H4 (cell line): ENCODE data around the gene SUSD3. TPM values are rescaled to one million over a fixed set of nuclear protein-coding genes. Genes with fewer than 3 reads are reported as not detected.

ENCODE experiments used
- DNase-seq: peaks from one replicate; pipeline ENCODE4 v3.0.0-alpha.2; 2015; ENCODE audit warnings: low spot score
- total RNA-seq: library from RNA; depleted of rRNA; stranded (reverse); fragments of >200 nt; shearing (Covaris generic); gene quantifications from 2 replicates; pipeline ENCODE4 v1.2.3, GENCODE V29; 2014

Gene SUSD3
- total RNA-seq, 1 experiment from 2014 or later: not detected

DNA sequence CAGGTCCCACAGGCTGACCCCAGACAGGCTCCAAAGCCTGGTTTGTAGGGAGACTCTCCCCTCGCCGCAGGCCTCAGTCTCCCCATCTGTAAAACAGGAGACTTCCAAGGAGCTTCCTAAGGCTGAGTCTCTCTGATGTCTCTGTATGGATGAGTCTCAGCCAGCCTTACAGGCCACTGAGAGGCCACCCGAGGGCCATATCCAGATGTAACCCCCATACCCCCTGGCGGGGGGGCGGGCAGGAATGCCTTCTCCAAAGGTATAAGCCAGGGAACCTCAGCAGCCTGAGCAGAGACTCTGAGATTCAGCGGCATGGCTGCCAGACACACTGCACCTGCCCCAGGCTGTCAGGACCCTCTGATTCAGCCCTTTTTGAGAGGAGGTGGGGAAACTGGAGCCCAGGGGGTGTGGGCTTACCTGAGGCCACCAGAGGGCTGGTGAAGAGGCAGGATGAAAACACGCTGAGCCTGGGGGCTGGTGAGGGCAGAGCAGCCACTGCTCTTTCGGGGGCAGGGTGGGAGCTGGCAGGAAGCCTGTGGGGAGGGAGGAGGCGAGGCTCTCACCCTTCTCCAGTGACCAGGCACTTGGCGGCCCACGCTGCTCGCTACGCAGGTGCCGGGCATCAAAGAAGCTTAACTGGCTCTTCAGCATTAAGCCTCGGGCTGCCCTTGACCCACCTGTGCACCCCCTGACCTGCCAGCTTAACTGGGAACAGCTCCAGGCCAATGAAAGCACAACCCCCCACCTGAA, 5.5 kb upstream of the SUSD3 start:
- DNase-seq: no peak

DNA sequence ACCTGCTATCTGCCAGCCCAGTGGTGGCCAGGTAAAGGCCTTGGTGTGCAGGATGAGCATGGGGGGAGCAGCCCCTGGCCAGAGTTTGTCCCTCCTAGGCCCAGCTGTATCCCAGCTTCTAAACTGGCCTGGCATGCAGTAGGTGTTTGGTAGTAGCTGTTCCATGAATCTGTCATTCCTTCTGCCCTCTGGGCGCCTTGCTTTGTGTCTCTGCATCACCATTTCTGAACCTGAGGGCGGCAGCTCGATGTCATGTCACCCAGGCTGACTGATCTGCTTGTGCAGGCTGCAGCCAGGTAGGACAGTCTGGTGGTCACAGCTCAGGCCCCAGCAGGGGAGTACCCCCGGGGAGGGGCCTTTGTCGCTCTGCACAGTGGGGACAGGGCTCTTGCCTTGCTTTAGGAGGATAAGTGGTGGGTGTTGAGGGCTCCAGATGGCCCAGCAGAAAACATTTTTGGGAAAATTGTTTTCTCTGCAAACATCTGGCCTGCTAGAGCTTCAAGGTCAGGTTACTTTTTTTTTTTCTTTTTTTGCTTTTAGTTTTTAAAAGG, 4.6 kb upstream of the SUSD3 start:
- no peak for DNase-seq

DNA sequence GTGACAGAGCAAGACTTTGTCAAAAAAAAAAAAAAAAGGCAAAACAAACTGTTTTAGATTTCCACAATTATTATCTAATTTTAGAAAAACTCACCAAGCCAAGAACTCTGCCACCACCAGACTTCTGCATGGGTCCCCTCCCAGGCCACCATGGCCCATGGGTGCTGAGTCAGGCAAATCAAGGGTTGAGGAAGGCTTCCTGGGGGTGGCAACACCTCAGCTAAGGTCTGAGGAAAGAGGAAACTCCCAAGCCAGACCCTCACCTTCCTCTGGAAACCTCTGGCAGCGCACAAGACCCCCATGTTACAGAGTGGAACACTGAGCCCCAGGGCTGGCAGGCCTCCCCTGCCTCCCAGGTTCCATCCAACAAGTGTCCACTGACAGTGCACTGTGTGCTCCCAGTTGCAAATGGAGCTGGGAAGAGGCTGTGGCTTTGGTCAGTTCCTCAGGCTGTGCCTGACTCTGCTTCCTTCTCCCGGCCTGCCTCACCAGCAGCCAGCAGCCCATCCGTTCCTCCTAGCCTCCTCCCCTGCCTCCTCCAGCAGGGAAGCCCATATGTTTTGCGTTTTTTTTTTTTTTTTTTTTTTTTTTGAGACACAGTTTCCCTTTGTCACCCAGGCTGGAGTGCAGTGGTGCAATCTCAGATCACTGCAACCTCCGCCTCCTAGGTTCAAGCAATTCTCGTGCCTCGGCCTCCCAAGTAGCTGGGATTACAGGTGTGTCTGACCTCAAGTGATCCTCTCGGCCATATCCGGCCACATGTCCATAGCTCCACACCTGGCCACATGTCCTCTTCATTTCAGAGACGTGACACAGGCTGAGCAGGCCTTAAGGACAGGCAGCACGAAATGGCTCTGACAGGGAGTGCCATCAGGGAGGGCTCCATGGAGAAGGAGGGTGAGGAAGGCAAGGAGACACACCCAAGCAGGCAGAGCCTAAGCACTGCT, 3.5 kb upstream of the SUSD3 start:
- no peak for DNase-seq

DNA sequence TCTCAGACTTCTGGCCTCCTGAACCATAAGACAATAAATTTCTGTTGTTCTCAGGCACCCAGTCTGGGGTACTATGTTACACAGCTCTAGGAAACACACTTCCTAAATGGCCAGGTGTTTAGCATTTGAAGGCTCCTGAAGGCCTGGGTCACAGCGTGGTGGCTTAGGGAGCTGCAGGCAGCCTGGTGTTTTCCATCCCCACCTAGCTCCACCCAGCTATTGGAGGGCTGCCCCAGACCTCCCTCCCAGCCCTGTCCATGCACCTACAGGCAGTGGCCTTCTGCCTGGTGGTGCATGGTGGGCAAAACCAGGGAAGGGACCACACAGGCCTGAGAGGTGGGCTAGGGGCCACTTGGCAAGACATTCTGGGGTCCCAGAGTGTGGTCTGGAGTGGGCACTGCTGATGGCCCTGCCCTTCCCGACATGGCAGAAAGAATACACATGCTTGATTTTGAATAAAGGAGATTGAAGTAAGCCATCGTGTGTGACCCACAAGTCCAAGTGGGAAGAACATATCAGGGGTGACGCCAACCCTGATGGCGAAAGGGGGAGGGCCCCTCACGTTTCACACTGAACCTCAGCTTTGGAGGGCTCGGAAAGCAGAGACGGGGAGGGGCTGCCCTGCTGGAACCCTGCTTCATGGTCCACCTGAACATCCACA, 1.3 kb upstream of the SUSD3 start:
- no peak for DNase-seq

DNA sequence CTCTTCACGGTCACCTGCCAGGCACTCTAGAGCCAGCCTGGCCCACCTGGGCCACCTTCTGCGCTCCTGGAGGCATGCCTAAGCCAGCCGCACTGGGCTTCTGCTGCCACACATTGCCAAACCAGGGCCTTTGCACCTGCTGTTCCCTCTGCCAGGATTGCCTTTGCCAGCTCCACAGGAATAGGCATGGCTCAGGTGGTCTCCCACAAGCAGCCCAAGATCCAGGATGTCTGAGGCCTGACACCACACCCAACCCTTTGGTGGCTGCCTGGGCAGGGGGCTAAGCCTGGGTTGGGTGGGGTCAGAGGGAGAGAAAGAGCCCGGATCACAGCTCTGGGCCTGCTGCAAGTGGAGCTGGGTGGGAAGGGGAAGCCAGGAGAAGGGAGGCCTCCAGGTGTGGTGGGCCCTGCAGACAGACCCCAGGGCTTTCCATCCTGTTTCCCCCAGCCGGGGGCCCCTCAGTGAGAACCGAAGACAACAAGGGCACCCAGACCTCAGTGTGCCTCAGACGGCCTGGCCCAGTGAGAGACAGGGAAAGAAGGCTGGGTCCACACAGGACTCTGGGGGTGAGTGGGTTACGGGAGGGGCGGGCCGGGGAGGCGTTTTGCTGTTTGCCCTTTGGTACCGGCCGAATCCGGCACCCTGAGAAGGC, 672 bp upstream of the SUSD3 start:
- DNase-seq: no peak

DNA sequence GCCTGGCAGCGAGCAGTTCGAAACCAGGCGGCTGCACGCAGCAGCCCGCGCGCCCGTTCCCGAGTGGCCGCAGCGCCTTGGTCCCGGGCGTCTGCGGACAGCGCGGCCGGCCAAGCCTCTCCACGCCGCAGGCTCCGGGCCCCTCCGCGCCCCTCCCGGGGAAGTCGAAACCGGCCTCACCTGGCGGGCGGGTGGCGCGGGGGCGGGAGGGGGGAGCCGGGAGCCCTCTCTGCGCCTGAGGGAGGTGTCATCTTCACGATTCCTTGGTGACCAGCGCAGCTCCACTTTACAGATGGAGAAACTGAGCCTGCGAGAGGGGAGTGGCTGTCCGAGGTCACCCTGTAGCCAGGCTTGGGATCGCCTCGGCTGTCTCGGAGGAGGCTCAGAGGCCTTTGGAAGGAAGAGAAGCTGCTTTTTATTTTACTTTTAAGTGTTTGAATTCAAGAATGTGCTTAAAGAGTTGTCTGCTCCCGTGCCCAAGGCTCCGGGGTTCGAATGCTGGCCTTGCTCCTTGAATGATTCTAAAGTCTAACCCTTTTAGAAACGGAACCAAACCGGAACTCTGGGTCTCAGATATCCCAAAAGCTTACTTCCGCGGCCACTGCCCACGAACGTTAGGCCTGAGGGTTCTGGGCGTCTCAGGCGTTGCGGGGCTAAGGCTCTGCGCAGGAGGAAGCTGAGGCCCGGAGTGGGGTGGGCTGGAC, 662 bp downstream of the SUSD3 start:
- DNase-seq: no peak

DNA sequence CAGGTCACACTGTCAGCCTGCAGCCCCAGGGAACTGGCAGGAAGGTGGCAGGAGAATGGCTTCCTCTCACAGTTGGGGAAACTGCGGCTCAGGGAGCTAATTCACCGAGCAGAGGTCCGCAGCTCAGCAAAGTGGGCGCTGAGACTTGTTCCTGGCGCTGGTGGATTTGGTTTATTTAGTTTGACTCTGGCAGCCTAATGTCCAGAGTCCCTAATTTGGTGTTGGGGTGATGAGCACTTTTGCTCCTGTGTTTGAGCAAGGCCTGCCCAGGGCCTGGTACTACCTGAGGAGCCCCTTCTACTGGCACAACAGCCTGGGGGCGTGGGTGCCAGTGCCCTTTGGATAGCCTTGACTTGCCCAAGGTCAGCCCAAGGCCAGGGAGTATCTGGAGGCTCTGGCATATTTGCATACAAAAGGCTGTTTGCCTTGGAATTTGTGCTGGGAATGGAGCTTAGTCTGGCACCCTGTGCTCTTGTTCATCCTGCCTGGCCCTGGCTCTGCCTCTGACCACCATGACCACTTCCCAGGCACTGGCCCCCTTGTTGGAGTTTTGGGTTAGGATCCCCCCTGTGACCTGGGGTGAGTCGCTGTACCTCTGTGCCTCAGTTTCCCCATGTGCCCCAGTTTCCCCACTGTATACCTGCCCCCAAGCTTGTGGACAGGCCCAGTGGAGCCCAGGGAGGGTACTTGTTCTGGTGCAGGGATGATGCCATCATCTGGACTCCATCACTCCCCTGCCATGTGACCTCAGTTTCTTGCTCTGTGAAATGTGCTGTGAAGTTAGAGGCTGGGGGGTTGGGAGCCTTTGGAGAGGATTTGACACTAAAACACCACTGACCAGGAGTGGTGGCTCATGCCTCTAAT, 1.4 kb downstream of the SUSD3 start:
- no peak for DNase-seq

DNA sequence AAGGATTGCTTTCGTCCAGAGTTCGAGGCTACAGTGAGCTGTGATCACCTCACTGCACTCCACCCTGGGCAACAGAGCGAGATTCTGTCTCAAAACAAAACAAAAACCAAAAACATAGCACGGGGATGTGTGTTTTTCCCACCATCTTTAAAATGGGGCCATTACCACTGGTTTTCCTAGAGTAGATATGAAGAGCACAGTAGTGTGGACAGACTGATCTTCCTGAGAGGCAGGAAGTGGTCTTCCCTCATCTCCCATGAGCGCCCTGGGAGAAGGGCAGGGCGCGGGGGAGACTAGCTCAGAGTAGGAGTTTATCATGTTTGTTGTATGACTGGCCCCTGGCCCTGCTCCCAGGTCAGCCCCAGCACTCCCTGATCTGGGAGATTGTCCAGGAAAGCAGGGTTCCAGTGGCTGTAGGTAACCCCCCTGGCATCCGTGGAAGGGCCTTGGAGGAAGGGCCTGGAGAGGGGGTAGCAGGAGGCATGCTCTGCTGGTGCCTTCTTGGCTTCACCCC, 2.3 kb downstream of the SUSD3 start:
- DNase-seq: no peak

DNA sequence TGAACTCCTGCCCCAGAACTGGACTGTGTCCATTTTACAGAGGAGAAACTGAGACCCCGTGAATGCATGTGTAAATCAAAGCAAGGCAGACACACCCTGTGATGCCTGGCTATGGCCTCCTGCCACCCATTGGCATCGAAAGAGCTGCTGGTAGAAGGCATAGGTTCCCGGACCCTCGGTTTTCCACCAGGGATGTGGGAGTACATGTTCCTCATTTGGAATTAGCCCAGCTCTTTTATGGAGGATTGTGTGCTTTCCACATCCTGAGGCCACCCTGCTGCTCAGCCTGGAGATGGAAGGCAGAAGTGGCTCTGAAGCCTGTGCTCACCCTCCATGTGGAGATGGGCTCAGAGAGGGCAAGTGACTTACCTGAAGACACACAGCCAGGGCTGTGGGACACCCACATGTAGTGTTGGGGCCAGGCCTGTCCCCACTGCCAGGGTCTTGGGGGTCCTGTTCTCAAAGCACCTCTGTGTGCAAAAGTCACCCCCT, 2.8 kb downstream of the SUSD3 start:
- DNase-seq: no peak

DNA sequence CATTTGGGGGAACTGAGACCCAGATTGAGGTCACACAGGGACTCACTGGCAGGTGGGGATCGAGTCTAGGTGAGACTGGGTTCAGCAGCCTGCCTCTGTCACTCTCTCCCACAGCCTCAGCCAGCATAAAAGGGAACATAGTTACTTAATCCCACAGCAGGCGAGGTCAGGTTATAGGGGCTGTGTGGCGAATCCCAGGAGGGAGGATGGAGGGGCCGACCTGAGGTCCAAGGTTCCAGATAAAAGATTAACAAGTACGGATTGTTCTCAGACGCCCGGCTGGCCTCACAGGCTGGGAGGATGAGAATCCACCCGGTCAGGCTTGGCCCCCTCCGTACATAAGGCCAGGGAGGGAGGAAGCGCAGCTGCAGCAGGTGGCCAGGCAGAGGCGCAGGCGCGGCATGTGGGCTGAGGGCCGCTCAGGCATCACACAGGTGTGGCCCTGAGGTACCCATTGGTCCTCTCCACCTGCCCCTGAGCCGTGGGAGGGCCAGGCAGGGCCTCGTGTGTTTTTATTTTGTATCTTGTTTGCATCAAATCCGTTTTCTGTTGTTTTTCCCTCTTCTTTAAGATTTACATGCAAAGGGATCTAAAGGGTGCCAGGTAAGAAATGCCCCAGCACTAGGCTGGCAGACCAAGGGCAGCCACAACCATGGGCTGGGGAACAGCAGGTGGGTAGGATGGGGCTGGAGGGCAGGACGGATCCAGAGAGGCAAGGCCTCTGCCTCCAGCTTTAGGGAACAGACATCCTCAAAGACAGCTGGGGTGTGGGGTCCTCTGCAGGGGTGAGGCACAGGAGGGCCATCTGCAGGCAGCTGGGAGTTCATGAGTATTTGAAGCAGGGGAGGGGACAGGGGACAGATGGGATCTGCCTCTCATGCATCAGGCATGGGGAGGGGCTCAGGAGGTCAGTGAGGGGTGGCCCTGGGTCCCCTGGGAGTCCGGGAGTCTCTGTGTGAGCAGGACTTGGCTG, 3.6 kb downstream of the SUSD3 start:
- no peak for DNase-seq

DNA sequence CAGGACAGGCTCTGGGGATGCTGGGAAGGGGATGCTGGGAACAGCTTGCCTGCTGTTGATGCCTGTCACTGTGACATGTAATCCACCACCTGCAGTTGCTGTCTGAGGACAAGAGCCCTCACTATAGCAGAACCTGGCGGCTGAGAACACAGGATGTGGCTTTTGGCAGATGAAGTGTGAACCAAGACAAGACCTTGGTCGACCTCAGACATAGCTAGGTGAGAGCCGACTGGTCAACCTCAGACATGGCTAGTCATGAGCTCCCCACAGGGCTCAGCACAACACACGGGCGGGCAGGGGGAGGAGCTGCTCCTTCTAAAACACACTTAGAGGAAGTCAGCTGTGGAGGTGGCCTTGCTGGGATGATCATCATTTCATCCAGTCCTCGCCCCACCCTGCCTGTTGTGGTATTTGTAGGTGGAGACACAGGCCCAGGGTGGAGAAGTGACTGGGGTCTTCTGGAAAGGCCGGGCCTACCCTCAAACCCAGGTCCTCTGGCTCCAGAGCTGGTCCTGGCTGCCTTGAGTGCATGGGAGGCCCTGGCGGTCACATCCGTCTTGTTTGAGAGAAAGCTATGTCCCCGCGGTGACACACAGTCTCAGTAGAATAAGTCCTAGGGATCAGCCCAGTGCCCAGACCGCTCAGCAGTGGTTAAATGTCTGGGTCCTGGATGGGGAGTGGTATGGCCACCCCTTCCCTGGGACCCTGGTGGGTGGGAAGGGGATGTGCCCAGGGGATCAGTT, 6.1 kb downstream of the SUSD3 start:
- peak; percentile 50 for DNase-seq

DNA sequence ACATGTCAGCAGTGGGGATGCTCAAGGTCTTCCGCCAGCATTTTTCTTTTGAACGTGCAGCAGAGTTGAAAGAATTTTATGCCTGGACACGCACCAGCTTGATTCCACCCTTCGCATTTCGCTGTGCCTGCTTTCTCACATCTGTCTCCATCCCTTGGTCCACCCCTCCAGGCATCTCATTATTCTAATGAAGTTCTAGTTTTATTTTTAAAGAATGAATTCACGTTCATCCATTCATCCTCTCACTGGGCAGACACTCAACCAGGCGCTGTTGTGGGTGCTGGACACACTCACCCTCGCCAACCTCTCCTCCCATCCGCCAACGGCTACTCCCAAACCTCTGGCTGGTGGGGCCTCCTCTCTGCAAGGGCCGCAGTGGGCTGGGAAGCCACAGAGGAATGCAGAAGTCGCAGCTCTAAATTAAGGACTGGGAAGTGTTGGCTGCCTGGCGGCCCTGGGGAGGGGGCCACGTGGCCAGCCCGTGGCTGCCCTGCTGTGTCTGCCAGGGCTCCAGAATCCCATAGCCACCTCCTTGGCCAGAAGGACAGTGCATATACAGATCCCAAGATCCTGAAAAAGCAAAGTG, 6.7 kb downstream of the SUSD3 start:
- no peak for DNase-seq

DNA sequence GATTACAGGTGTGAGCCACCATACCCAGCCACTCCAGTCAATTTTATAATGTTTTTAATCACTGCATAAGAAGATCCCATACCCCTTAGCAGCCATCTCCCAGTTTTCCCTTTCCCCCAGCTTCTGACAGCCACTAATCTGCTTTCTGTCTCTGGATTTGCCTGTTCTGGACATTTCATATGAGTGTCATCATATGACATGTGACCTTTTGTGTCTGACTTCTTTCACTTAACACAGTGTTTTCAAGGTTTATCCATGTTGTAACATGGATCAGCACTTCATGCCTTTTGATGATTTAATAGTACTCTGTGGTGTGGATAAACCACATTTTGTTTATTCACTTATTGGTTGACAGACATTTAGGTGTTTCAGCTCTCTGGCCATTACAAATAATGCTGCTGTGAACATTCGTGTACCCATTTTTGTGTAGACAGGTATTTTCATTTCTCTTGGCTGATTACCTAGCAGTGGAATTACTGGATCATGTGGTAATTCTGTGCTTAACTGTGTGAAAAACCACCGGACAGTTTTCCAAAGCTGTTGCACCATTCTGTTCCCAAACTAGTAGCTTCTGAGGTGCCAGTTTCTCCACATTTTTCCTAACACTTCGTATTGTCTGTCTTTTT, 8.6 kb downstream of the SUSD3 start:
- no peak for DNase-seq

DNA sequence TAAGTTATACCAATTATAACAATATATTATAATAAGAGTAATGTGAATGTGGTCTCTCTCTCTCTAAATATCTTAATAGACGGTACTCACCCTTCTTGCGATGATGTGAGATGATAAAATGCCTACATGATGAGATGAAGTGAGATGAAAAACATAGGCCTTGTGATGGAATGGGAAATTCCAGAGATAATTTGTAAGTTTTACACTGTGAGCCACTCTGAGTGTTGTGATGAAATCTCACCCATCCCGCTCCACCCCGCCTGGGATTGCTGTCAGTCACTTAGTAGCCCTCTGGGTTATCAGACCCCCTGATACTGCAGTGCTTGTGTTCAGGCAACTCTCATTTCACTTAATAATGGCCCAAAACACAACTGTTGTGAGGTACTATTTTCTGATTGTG, 10.5 kb downstream of the SUSD3 start:
- DNase-seq: no peak

DNA sequence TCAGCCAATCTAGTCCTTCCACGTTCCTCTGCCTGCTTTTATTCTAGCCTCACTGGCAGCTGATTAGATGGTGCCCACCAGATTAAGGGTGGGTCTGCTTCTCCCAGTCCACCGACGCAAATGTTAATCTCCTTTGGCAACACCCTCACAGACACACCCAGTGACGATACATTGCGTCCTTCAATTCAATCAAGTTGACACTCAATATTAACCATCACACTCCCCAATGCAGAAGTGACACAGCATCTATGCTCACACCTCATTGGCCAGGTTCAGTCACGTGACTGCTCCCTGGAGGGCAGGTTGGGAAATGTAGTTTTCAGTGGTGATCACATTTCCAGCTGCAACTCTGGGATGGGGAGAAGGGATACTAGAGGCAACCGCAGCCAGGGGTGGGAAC, 13.0 kb downstream of the SUSD3 start:
- peak; percentile 36 for DNase-seq

DNA sequence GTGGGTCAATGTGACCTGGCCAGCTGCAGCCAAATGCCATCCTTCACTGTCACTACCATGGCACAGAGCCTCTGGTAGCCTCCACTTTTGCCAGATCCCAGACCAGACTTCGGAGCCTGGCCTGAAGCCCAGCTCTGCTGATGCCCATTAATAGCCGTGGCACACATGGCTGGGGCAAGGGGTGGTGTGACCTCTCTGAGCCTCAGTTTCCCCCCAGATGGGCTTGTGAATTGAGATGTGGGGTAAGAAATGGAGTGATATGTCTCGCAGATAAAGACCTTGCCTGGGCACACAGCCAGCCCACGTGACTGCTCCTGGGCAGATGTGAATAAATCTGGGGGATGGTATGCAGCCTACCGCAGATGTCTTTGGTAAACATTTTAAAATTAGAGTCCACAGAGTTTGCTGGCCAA, 13.9 kb downstream of the SUSD3 start:
- peak; percentile 53 for DNase-seq
